CD4-positive, alpha-beta T cell treated with Interleukin-17A for 4 hours (primary cell): ENCODE results near the gene FYCO1.
"Not testable (repeated sequence)": the region's sequence is repeated elsewhere in the genome, so short reads cannot be mapped to it uniquely, and the experiment has no call there.

Source experiments
- DNase-seq: peaks from one replicate; pipeline ENCODE4 v3.0.0-alpha.2; 2020; ENCODE audit warnings: mixed read lengths

Gene FYCO1

GRCh38 chr3:45995236-45996192 lies at the start of gene FYCO1:
Gene FYCO1 (minus strand): TSS chr3:45995824. CDS start chr3:45984910, 10,914 bp downstream.
- DNase-seq: peak; percentile 91

DNA sequence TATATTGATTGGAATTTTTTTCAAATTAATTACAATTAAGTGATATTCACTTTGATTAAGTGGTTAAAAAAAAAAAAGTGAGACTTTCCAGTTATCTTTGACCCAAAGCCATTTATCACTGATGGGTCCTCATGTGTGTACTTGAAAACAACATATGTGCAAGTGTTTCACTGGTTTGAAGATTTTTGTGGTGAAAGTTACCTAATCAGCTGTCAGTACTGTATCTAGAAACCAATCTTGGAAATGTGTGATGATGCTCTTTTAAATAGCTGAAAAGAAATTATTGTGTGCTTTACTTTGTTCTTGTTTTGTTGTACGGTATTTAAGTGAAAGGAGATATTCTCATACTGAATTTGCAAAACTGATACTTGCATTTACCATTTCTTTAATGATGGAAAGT lies 43.3 kb upstream of the FYCO1 start:
- no peak for DNase-seq

DNA sequence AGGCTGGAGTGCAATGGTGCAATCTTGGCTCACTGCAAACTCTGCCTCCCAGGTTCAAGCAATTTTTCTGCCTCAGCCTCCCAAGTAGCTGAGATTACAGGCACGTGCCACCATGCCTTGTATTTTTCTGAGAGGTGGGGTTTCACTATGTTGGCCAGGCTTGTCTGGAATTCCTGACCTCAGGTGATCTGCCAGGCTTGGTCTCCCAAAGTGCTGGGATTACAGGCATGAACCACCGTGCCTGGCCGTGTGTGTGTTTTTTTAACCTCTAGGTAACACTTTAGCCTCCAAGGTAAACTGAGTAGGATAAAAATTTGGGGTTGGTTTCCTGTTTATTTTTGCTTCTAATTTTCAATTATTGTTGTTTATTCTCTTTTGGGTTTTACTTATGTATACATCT lies 42.4 kb upstream of the FYCO1 start:
- not testable (repeated sequence) for DNase-seq

GRCh38 chr3:46036191-46036590 lies 40.6 kb upstream of the FYCO1 start:
- no peak for DNase-seq

DNA sequence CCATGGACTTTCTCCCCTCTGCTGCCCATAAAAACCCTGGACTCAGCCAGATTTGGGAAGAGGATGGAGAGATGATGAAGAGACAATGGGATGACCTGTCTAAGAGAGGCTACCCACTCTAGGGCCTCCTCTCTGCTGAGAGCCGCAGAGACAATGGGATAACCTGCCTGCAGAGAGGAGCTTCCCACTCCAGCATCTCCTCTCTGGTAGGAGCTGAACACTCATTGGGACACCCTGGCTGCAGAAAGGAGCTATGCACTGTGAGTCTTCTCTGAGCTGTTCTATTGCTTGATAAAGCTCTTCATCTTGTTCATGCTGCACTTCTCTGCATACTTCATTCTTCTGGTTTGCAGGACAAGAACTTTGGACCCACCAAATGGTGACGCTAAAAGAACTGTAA lies 36.1 kb upstream of the FYCO1 start:
- DNase-seq: no peak

DNA sequence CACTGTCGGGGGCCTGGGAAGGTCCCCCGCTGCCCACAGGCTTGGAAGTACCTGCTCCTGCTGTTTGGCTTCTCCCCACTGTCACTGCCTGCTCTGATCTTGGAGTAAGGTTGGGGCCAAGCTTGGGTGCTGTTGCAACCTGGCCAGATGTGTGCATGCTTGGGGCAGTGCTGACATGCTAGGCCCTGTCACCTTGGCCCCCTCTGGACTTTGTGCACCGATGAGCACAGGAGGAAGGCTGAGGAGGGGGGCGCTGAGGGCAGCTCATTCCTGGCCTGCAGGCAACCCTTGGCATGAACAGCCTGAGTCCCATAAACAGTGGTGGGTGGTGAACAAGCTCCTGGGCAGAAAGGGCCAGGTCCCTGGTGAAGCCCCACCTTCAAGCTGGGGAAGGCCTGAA lies 35.6 kb upstream of the FYCO1 start:
- no peak for DNase-seq

- no peak for DNase-seq
These were observed 35.0 kb upstream of the FYCO1 start for GRCh38 chr3:46030626-46031025.

- DNase-seq: no peak
These were observed 34.4 kb upstream of the FYCO1 start for GRCh38 chr3:46029953-46030543.

DNA sequence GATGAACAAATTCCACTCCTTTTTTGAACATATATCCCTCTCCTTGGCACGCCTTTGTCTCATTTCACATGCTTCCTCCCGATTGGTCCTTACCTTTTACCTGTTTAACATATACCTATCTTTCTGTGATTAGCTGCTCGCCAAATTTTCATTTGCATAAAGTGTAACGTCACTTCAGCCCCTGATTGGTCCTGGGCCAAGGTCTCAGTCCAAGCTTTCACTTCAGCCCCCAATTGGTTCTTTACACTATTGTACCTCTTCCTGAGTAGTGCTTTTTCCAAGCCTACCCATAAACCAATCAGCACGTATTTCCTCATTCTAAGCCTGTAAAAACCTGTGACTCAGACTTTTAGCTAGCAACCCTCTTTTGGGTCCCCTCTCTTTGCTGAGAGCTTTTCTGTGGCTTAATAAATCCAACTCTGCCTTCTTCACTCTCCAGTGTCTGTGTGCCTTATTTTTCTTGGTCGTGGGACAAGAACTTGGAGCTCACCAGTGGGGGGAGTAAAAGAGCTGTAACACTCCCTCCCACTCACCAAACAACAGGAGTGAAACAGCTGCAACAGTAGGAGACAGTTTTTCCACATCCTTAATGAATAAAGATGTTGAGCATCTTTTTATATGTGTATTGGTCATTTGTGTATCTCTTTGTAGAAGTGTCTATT lies 32.2 kb upstream of the FYCO1 start:
- DNase-seq: no peak

- no peak for DNase-seq
These were observed 31.5 kb upstream of the FYCO1 start, which contains the start of gene XCR1 for GRCh38 chr3:46027021-46027705. Gene XCR1 (minus strand): TSS chr3:46027483. CDS start chr3:46021947, 5,536 bp downstream.

DNA sequence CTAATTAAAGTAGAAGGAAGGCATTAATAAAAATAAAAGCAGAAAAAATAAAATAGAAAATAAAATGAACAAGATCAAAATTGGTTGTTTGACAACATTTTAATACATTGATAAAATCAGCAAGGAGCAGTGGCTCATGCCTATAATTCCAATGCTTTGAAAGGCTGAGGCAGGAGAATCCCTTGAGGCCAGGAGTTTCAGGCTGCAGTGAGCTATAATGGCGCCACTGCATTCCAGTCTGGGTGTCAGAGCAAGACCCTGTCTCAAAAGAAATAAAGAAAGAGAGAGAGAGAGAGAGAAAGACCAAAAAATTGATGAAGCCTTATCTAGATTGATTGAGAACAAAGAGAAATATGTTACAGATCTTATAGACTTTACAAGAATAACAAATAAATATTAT lies 29.5 kb upstream of the FYCO1 start:
- DNase-seq: no peak

DNA sequence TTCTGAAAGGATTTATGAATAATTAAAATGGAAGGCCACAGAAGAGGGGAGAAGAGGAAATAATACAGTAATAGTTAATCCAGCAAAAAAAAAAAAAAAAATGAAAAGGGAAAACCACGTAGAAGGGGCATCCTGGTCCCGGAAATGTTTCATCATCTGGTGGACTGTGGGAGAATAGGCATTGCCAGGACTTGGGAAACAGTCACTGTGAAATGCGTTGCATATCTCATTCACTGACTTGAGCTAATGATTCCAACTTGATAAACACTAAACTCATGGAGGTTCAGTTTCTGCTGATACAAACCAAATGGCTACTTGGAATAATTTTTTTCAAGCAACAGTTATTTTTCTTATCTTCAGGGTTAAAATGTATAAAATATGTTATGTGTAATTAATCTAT lies 28.5 kb upstream of the FYCO1 start:
- no peak for DNase-seq

DNA sequence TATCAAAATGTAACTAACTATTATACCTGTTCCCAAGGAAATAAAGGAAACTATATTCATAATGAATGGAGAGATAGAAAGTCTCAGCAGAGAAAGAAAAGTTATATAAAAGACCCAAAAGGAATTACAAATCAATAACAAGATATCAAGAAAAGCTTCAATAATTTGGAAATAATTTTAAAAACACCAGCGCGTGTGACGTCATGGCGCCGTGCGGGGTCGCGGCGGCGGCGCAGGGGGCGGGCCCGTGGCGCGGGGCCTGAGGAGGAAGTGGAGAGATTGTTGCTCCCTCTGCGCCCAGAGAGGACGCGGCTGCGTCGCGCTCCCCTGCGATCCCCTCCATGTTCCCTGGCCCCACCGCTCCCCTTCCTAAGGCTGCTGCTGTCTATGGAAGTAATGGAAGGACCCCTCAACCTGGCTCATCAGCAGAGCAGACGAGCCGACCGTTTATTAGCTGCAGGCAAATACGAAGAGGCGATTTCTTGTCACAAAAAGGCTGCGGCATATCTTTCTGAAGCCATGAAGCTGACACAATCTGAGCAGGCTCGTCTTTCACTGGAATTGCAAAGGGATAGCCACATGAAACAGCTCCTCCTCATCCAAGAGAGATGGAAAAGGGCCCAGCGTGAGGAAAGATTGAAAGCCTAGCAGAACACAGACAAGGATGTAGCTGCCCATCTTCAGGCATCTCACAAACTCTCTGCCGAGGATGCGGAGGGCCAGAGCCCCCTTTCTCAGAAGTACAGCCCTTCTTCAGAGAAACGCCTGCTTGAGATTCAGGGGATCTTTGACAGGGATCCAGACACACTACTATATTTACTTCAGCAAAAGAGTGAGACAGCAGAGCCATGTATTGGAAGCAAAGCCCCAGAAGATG lies 27.5 kb upstream of the FYCO1 start:
- no peak for DNase-seq

DNA sequence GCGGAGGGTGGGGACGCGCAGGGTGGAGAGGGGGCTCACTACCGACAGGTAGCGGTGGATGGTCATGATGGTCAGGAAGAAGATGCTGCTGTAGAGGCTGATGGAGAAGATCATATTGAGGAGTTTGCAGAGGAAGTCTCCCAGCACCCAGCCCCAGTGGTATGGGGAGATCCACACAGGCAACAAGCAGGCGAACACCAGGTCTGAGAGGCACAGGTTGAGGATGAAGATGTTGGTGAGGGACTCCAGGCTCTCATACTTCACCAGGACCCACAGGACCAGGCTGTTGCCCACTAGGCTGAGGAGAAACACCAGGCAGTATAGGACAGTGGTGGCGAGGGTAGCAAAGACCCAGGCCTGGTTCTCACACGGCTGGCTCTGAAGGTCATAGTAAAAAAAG lies 25.9 kb upstream of the FYCO1 start:
- DNase-seq: no peak

- DNase-seq: no peak
These were observed 25.3 kb upstream of the FYCO1 start for GRCh38 chr3:46020766-46021510.

- DNase-seq: no peak
These were observed 24.1 kb upstream of the FYCO1 start for GRCh38 chr3:46019707-46020106.

- DNase-seq: no peak
These were observed 22.1 kb upstream of the FYCO1 start for GRCh38 chr3:46017720-46018119.

GRCh38 chr3:46013316-46014094 lies 17.9 kb upstream of the FYCO1 start:
- DNase-seq: no peak

DNA sequence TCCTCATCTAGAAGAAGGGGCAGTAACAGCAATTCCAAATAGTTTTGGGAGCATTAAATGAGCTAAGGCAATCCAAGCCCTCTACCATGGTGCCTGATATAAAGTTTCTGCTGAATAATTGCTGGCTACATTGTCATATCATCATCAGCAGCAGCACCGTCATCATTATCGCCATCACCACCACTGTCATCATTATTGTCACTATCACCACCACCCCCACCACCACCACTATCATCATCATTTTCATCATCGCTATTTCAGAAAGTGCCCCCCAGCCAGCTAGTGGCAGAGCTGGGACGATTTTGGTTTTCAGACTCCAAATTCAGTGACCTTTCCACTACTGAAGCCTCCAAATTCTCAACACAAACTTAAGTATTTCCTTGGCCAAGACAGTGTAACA lies 16.6 kb upstream of the FYCO1 start:
- no peak for DNase-seq

- DNase-seq: no peak
These were observed 15.0 kb upstream of the FYCO1 start for GRCh38 chr3:46010519-46011113.
